Stimulated activated CD8-positive, alpha-beta memory T cell treated with anti-CD3 and anti-CD28 coated beads, Interleukin-15, amount 100 ng/mL, for 48 hours (primary cell): ENCODE data around the gene LASP1NB.
A peak's percentile ranks its signal among the peaks of the same experiment; 100 is the strongest.

ENCODE experiments used
- DNase-seq, 2 donors: peaks; one replicate each; pipeline ENCODE4 v3.0.0-alpha.2; 2020; ENCODE audit warnings: low read depth in 2 of 2

The LASP1NB gene

GRCh38 chr17:38925263-38925995 lies at the start of gene LASP1NB:
TSS of gene LASP1NB (plus strand) at chr17:38925614.
- peak; percentile 37 to 49 for DNase-seq

DNA sequence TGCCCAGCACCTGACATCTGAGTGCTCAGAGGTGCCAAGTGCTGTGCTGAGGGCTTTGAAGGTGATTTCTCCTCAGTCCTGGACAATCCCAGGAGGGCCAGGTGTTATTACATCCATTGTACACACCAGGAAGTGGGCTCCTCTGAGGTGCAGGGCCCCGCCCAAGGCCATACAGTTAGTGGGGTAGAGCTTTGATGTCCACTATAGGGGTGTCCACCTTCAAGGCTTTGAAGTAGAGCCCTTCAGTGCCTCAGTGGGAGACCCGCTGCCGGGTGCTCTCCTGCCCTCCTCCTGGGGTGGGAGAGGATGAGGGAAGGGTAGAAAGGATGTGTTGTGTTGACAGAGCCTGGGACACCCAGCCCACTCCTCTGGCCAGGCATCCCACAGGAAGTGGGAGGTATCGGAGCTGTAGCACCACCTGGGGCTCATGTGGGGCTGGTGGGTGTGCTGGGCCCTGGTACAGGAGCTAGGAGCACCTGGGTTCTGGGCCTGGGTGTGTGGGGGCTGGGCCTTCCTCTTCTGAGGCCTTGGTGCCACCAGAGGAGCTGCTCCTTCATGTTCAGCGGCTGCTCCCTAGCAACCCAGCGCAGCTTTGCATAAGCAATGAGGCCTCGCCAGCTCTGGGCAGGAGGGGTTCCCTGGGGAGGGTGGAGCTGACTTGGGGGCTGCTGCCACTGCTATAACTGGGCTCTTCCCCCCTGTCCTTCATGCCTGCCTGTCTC lies 48.1 kb upstream of the LASP1NB start:
- DNase-seq, result no peak

DNA sequence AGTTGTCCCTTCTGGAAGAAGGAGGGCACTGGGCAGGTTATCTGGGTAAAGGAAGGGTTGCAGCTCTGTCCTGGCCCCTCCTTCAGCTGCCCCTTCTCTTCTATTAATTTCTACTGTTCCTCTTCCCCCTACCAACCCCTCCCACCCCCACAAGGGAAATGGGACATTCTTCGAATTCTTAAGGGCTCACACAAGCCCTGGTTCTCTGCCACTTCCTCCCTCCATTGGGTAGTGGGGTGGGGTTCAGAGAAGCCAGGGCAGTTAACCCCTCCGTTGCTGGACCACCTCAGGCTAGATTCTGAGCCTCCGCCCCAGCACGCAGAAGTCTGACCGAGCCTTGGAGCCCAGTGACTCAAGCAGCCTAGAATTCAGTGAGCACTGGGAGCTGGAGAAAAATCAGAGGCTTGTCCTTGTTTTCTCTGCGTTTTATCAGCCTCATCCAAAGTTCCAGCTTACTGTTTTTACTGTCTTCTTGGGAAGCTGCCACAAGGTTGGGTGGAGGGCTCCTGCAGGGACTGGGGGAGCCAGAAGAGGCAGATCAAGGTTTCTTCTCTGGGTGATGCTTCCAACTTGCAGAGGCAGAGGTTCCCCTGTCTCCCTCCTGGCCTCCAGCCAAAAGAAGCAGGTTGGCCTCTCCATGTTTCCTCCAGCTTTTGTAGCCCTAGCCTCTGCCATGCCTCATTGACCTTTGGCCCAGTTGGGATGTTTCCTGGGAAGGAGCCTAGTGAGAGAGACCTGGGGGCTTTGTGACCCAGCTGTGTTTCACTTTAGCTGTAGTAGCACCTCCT lies 45.3 kb upstream of the LASP1NB start:
- DNase-seq, result no peak

DNA sequence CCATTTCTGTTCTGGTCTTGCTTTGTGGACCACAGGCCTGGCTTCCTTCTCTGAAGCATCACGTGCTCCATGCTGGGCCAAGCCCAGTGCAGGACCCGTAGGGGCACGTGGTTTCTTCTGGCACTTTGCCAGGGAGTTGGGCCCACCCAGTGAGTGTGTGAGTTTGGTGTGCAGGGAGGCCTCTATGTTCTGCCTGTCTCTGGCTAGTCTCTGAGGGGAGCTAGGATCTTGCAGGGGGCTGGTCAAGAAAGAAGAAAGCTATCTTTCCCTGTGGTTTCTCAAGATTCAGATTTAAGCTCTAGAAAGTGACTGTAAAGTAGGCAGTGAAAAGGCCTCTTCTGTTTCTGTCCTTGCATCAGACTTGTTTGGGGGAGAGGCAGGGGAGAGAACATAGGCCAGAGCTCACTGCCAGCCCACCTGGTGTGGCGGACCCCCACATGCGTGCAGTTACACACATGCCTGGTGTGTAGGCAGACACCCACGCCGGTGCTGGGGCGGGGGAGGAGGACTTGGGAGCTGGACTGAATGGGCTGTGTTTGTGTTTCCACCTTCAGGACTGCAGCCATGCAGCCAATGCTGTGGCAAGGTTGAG lies 43.7 kb upstream of the LASP1NB start:
- DNase-seq, result no peak

- DNase-seq, result no peak
Observed at GRCh38 chr17:38882870-38883269, 42.5 kb upstream of the LASP1NB start.

DNA sequence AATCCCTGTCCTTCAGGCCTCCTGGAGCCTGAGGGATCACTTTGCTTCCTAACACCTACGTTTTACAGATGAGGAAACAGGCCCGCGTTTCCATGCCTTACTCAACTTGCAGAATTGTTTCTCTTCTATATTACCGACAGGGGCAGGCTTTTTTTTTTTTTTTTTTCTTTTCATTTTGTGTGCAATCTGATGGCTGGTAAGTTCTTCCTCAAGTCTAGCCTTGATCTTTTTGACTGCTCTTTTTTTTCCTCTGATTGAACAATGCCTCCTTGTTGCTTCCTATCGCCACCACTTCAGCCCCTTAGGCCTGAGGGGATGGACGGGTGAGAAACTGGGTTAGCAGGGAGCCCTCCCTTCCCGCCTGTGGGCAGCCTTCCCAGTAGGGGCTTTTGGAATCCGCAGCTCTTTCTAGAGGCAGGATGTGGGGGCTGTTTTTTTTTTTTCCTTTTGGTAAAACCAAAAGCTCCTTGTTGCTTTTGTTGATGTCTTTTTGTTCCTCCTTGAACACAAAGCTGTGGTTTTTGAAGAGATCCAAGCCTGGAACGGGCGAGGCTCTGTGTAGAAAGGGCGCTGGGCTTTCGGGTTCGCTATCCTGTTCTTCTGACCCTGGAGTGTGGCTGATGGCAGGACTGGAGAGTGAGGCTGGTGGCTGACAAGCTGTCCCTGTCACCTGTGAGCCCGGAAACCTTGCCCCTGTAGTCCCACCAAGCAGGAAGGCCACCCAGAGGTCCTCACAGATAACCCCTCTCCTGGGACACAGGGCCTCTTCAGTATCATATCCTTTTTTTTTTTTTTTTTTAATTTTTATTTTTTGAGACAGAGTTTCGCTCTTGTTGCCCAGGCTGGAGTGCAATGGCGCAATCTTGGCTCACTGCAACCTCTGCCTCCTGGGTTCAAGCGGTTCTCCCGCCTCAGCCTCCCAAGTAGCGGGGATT lies 41.6 kb upstream of the LASP1NB start:
- DNase-seq, result no peak

- no peak for DNase-seq
Observed at GRCh38 chr17:38885044-38885727, 40.2 kb upstream of the LASP1NB start.

GRCh38 chr17:38885728-38886642 lies 39.4 kb upstream of the LASP1NB start:
- DNase-seq, result no peak

DNA sequence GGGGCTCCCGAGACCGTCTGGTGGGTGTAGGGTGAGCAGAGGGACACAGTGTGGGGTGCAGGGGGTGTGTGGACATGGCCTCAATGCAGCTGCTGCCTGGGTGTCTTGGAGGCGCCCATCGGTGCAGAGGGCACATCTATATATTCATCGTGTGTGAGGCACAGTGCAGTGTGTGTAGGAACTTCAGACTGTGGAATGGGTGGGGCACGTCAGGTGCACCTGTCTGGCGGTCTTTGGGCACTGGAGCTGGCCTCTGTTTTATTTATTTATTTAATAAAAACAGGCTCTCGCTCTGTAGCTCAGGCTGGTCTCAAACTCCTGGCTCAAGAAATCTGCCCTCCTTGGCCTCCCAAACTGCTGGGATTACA lies 38.8 kb upstream of the LASP1NB start:
- no peak for DNase-seq

DNA sequence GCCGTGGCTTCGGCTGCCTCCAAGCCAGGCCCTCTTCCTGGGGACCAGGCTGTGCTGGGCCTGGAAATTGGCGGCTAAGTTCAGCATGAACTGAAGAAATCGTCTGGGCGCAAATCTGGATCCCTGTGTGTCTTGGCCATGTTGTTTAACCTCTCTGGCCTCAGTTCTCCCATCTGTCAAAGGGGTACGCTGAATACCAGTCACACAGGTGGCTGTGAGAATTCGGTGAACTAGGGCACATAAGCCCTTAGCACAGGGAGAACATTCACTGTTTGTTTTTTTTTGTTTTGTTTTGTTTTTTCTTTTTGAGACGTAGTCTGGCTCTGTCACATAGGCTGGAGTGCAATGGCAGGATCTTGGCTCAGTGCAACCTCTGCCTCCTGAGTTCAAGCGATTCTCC lies 36.6 kb upstream of the LASP1NB start:
- DNase-seq, result no peak

DNA sequence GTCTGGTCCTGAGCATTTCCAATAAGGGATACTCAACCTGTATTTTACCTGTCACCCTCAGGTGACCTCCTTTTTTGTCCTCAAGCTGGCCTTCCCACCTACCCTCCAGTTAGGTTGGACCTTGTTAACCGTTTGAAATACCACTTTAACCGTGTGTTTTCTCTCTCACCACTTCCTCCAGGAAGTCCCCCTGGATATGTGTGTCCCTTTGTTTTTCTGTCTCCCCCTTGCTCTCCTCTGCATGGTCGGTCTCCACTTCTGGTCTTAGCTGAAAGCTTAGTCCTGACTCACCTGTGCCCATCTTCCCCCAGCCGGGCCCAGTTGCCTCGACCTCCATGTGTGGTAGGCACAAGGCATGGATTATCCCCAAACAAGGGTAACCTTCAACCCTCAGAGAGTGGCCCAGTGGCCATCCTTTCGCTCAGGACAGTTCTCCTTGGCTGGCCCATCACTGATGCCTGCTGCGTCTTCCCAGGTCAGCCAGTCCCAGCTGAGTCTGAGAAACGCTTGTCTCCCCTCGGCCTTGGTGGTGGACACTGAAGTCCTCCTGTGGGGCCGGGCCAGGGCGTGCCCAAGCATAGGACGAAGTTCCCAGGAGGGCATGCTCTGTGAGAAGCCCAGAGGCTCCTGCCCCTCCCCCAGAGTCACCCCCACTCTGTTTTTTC lies 35.5 kb upstream of the LASP1NB start:
- DNase-seq, result no peak

DNA sequence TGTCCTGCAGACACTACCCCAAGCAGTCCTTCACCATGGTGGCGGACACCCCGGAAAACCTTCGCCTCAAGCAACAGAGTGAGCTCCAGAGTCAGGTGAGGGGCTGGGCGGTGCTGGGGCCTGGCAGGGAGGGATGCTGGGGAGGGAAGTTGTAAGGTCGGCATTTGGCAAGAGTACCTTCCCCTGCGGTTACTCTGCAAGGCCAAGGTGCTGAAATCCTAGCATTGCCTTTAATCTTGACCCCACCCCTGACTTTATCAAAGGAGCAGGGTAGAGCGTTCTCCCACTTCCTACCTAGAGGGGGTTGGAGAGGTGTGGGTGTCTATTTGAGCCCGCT lies 35.0 kb upstream of the LASP1NB start:
- no peak for DNase-seq

GRCh38 chr17:38891441-38891840 lies 34.0 kb upstream of the LASP1NB start:
- no peak for DNase-seq

DNA sequence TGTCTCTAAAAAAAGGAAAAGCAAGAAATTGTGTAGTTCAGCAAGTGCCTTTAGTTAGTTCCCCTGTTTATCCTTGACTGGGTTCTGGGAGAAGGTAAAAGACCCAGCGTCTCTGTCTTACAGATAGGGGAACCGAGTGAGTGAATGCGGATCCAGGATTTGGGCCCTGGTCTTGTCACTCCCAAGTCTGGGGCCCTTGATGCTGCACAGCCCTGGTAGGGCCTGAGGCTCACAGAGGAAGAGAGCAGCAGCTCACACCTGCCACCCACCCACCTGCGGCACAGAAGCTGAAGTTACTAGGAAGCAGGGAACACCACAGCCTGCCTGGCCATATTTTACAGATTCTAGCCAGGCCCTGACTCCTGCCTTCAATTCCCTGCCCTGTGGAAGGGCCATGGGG lies 33.3 kb upstream of the LASP1NB start:
- DNase-seq, result no peak

- DNase-seq, result no peak
Observed at GRCh38 chr17:38892620-38893019, 32.8 kb upstream of the LASP1NB start.

- DNase-seq, result no peak
Observed at GRCh38 chr17:38893113-38893512, 32.3 kb upstream of the LASP1NB start.

DNA sequence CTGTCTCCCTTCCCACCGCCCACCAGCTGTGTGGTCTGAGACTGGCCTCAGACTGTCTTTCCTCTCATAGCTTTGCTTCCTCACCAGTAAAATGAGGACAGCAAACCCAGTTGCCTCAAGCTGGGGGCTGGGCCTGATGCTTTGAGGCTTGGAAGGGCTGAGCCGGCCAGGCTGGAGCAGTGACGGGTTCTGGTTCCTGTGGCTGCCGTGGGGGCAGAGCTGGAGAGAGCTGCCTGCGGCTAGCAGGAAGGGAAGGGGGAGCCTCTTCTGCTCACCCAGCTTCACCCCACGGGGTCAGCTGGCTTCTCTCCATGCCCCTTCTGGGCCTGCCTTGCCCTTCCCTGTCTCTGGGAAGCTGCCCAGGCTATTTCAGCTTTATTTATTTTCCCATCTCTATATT lies 31.8 kb upstream of the LASP1NB start:
- peak; percentile 47 to 65 for DNase-seq

DNA sequence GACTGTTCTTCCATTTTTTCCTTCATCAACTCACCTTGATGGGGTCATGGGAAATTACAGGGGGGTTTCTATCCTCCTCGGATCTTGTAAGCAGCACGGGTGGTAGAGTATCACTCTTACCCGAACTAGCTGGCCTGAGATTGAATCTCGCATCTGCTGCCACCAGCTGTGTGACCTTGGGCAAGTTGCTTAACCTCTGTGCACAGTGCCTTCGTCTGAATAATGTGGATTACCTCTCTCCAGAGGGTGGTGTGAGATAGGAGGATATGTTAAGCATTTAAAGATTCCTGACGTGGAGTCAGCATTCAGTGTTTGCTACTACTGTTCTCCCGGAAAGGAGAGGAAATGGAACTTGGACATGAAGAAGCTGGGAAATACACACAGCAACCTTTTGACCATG lies 31.1 kb upstream of the LASP1NB start:
- no peak for DNase-seq

DNA sequence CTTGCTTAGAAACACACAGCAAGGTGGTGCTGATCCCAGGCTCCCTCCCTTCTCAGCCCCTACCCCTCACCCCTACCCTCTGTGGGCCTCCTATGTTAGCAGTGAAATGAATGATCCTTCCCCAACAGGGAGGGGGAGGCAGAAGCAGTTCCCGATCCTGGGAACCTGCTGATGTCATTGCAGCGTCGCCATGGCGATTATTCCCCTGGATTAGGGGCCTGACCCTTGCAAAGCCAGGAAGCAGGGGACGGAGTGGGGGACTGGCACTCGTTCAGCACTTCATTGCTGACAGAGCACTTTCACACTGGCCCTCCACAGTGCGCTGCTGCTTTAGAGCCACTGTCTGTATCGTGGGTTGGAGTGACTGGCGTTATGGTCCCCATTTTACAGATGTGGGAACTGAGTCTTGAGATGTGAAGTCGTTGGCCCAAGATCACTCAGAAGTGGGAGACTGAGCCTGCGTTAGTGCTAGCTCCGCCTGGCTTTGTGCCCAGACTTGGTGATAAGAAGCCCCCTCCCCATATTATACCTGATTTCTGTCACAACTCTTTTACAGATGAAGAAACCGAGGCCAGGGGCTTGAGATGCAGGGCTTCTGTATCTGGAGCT lies 29.0 kb upstream of the LASP1NB start:
- no peak for DNase-seq
